Gastrocnemius medialis (tissue), 4 donors: ENCODE results near the gene HSD17B7.

Source experiments
- CTCF ChIP-seq, 5 experiments: fragments of 450-650 bp in 3 of 5; fragments of 200-600 bp in 2 of 5; sonication (generic) in 2 of 5; IDR thresholded peaks in 4 of 5; conservative IDR thresholded peaks in 1 of 5; 1 replicate in 4 of 5; 2 replicates in 1 of 5; pipeline ENCODE4 v1.5.1; 2016 to 2019; ENCODE audit warnings: antibody characterized with exemption in 5 of 5, mild to moderate bottlenecking in 3 of 5, moderate library complexity in 3 of 5
- POLR2A ChIP-seq, 2 donors: fragments of 450-650 bp; IDR thresholded peaks; one replicate each; pipeline ENCODE4 v1.6.1; 2017; ENCODE audit warnings: antibody characterized with exemption in 2 of 2, mild to moderate bottlenecking in 2 of 2, moderate library complexity in 2 of 2

- no peak for TF ChIP-seq CTCF (IDR thresholded peaks at IDR 0.05 in 4 of 5, conservative IDR thresholded peaks at IDR 0.05 in 1 of 5)
- TF ChIP-seq POLR2A (IDR thresholded peaks at IDR 0.05) = no peak
Measured at GRCh38 chr1:162779043-162779442, 11.5 kb upstream of the HSD17B7 start.
